EL (cell line): ENCODE measurements around the gene DOK1.
A peak's percentile ranks its signal among the peaks of the same experiment; 100 is the strongest.
"Not testable (repeated sequence)": the region's sequence is repeated elsewhere in the genome, so short reads cannot be mapped to it uniquely, and the experiment has no call there.

Experiments
- DNase-seq: peaks from one replicate; pipeline ENCODE4 v3.0.0-alpha.2; 2016

Gene DOK1

GRCh38 chr2:74548900-74549826, 5.4 kb upstream of the DOK1 start:
- DNase-seq = peak; percentile 70

- DNase-seq = peak; percentile 46
Observed at GRCh38 chr2:74550231-74550630, 4.3 kb upstream of the DOK1 start.

- DNase-seq = no peak
Observed at GRCh38 chr2:74551530-74551929, 3.0 kb upstream of the DOK1 start.

- DNase-seq = peak; percentile 45
Observed at GRCh38 chr2:74551942-74552913, 2.3 kb upstream of the DOK1 start.

GRCh38 chr2:74552914-74553811, 1.4 kb upstream of the DOK1 start:
- DNase-seq = peak; percentile 59

- DNase-seq = peak; percentile 32
Observed at GRCh38 chr2:74554820-74555531, 456 bp downstream of the DOK1 start.

- no peak for DNase-seq
Observed at GRCh38 chr2:74555610-74556103, 1.1 kb downstream of the DOK1 start.

GRCh38 chr2:74556159-74556558, 1.6 kb downstream of the DOK1 start:
- no peak for DNase-seq

GRCh38 chr2:74556831-74557370, 2.4 kb downstream of the DOK1 start:
- no peak for DNase-seq

- DNase-seq = no peak
Observed at GRCh38 chr2:74558284-74559230, 4.0 kb downstream of the DOK1 start.

GRCh38 chr2:74559912-74560311, 5.4 kb downstream of the DOK1 start:
- no peak for DNase-seq

GRCh38 chr2:74560591-74560990, 6.1 kb downstream of the DOK1 start:
- no peak for DNase-seq

- DNase-seq = not testable (repeated sequence)
Observed at GRCh38 chr2:74561022-74561421, 6.5 kb downstream of the DOK1 start.

GRCh38 chr2:74562126-74562775, 7.7 kb downstream of the DOK1 start:
- no peak for DNase-seq

GRCh38 chr2:74564222-74564621, 9.7 kb downstream of the DOK1 start:
- peak; percentile 83 for DNase-seq

GRCh38 chr2:74566076-74566753, 11.7 kb downstream of the DOK1 start:
- DNase-seq = no peak

GRCh38 chr2:74566754-74567085, 12.2 kb downstream of the DOK1 start:
- peak; percentile 93 for DNase-seq

- peak; percentile 91 for DNase-seq
Observed at GRCh38 chr2:74567881-74568280, 13.4 kb downstream of the DOK1 start.

- DNase-seq = no peak
Observed at GRCh38 chr2:74569686-74570085, 15.2 kb downstream of the DOK1 start.
